AG04450 (cell line): ENCODE data around the gene PRDM7. TPM values are rescaled to one million over a fixed set of nuclear protein-coding genes. Genes with fewer than 3 reads are reported as not detected.

ENCODE experiments used
- CTCF ChIA-PET: fragments of 300-600, 350-600 bp; formaldehyde crosslinking; extraction: SDS; loops from one replicate; lab custom pipeline; 2022; ENCODE audit warnings: antibody characterized with exemption, inconsistent platforms; lab: Charles Lee
- POLR2A ChIA-PET: fragments of 350-600 bp; formaldehyde crosslinking; extraction: SDS; loops from one replicate; lab custom pipeline; 2021; ENCODE audit warnings: antibody characterized with exemption, inconsistent platforms; lab: Yijun Ruan, JAX
- DNase-seq: peaks from one replicate; pipeline ENCODE4 v3.0.0-alpha.2; 2011; ENCODE audit warnings: low read depth, low spot score
- H3K27ac ChIP-seq: one replicate; pipeline ENCODE4 v1.5.1; 2012; ENCODE audit warnings: low read depth, low read length, control low read depth
- H3K27me3 ChIP-seq: one replicate; pipeline ENCODE4 v1.6.0; 2012; ENCODE audit warnings: low read length; ENCODE audit not compliant: control insufficient read depth, insufficient read depth
- H3K4me3 ChIP-seq: 2 replicates; pipeline ENCODE4 v1.5.1; 2011; ENCODE audit warnings: mild to moderate bottlenecking, low read depth, low read length, control low read depth
- H3K9me3 ChIP-seq: 2 replicates; pipeline ENCODE4 v1.5.1; 2012; ENCODE audit warnings: low read length; ENCODE audit not compliant: control insufficient read depth, insufficient read depth
- polyA plus RNA-seq: library from polyadenylated mRNA; depleted of rRNA; stranded (reverse); fragments of >200 nt; gene quantifications from 2 replicates; pipeline ENCODE4 v1.2.3, GENCODE V29; 2011
- TF ChIP-seq, protein P1 (sequence below): IDR thresholded peaks from 2 replicates; pipeline ENCODE4 v1.5.1; 2011; ENCODE audit warnings: low read depth, low read length, control low read depth, inconsistent platforms

The PRDM7 gene
- polyA plus RNA-seq, 1 experiment: not detected

DNA sequence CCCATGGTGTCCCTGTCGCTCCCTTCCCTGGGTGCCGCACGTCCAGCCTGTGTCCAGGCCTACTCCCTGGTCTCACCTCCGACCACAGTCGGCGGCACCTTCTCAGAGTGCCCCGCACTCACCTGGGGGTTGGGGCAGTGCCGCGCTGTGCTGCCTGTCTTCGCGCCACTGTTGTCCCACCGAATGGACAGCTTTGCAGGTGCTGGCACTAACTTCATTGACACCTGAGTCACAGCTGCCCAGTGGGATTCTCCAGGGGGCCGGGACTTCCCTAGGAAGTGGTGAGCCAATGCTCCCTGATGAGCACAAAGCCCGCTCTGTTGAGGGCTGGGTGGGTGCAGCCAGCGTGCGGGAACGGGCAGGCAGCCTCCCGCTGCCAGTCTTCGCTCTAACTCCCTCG is 33.6 kb downstream of the PRDM7 start:
- no peaks in the 10 kb centered on the region for H3K27me3 ChIP-seq
- DNase-seq: no peak
- POLR2A ChIA-PET: no interaction called here
- H3K4me3 ChIP-seq: no peak overlapping the region
- TF ChIP-seq, protein P1, sequence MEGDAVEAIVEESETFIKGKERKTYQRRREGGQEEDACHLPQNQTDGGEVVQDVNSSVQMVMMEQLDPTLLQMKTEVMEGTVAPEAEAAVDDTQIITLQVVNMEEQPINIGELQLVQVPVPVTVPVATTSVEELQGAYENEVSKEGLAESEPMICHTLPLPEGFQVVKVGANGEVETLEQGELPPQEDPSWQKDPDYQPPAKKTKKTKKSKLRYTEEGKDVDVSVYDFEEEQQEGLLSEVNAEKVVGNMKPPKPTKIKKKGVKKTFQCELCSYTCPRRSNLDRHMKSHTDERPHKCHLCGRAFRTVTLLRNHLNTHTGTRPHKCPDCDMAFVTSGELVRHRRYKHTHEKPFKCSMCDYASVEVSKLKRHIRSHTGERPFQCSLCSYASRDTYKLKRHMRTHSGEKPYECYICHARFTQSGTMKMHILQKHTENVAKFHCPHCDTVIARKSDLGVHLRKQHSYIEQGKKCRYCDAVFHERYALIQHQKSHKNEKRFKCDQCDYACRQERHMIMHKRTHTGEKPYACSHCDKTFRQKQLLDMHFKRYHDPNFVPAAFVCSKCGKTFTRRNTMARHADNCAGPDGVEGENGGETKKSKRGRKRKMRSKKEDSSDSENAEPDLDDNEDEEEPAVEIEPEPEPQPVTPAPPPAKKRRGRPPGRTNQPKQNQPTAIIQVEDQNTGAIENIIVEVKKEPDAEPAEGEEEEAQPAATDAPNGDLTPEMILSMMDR: no peak
- H3K9me3 ChIP-seq: no peaks in the 10 kb centered on the region; the same call in 1 of the 2 replicates
- no peak overlapping the region for H3K27ac ChIP-seq
- CTCF ChIA-PET: no interaction called here

DNA sequence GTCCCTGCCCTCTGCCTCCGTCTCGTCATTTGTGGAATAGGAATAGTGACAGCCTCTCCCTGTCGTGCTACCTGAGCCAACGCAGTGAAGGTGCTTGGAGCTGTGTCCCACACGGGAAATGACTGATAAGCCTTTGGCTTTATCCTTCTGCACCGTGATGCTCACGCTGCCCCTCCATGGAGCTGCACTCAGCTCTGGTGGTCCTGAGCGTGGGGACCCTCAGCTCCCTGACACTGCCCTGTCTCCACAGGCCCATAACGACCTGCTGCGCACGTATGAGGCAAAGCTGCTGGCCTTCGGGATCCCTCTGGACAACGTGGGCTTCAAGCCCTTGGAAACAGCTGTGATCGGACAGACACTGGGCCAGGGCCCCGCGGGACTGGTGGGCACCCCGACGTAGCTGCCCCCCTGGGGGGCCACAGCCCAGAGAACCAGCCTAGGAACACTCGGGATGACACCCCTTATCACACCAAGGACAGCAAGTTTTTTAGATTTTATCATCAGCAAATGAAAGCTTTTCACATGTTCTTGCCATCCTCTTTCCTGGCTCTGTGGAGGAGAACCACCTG is 34.1 kb downstream of the PRDM7 start:
- ChIA-PET POLR2A (no interaction called here), CTCF (no interaction called here)
- Histone ChIP-seq H3K9me3 (no peaks in the 10 kb centered on the region; the same call in 1 of the 2 replicates), H3K4me3 (no peak overlapping the region), H3K27ac (no peak overlapping the region), H3K27me3 (no peaks in the 10 kb centered on the region)
- TF ChIP-seq, protein P1: no peak
- DNase-seq: no peak

DNA sequence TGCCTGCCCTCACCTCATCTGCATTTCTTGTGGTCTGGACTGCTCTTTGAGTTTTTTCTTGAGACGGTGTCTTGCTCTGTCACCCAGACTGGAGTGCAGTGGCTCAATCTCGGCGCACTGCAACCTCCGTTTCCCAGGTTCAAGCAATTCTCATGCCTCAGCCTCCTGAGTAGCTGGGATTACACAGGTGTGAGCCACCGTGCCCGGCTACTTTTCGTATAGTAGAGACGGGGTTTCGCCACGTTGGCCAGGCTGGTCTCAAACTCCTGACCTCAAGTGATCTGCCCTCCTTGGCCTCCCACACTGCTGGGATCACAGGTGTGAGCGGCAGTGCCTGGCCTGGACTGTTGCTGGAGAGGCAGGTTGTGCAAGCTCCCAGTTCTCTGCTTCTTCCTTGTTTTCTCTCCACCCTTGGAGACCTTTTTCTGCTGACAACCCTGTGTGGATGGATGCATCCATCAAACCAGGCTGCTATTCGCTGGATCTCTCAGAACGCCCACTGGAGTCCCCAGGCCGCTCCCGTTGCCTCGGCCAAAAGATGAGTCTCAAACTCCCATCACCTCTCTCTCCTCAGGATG is 35.1 kb downstream of the PRDM7 start:
- DNase-seq: no peak
- ChIA-PET CTCF (no interaction called here), POLR2A (no interaction called here)
- Histone ChIP-seq H3K4me3 (no peak overlapping the region), H3K9me3 (no peaks in the 10 kb centered on the region; the same call in 1 of the 2 replicates), H3K27me3 (no peaks in the 10 kb centered on the region), H3K27ac (no peak overlapping the region)
- TF ChIP-seq, protein P1: no peak

DNA sequence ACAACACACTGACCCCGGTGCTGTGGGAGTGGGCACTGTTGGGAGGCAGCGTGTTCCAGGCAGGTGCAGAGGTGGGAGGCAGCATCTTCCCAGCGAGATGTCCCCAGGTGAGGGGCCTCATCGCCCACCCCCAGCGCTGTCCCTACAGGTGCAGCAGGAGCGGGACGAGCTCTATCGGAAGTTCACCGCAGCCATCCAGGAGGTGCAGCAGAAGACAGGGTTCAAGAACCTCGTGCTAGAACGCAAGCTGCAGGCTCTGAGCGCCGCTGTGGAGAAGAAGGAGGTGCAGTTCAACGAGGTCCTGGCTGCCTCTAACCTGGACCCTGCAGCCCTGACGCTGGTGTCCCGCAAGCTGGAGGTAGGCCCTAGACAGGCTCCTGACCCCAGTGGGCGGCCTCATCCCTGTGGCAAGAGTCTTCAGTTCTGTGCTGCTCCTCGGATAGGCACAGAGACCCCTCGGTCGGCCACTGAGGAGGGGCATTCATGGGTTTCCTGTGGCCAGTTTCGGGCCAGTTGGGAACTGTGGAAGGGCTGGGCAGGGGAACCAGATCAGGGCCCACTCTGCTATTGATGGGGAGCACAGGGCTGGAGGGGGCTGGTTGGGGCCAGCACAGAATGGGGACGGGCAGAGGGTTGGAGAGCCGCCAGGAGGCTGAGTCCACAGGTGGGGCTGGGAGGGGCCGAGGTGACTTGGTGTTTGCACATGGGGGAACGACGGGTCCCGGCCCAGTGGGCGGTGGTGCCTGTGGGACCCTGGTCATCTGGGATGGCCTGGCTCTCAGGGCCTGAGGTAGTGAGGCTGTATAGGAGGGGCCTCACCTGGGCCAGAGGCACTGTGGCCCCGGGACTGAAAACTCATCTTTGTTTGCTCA is 36.7 kb downstream of the PRDM7 start:
- Histone ChIP-seq H3K27ac (no peak overlapping the region), H3K4me3 (no peak overlapping the region), H3K9me3 (no peaks in the 10 kb centered on the region; the same call in 1 of the 2 replicates), H3K27me3 (no peaks in the 10 kb centered on the region)
- POLR2A ChIA-PET: no interaction called here
- no peak for DNase-seq
- TF ChIP-seq, protein P1: no peak
- CTCF ChIA-PET: no interaction called here

DNA sequence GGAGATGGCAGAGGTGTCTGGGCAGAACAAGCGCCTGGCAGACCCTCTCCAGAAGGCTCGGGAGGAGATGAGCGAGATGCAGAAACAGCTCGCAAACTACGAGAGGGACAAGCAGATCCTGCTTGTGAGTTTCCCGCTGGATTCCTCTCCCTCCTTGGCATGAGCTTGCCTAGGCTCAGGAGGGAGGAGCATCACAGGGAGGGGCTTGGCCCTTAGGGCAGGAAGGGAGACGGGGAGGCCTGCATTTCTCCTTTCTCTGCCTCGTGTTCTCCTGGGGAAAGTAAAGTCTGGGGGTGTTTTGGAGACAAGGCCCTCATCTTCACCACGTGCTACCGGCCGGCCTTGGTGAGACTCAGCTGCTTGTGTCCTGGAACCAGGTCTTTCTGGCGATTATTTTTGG is 39.9 kb downstream of the PRDM7 start:
- POLR2A ChIA-PET: no interaction called here
- Histone ChIP-seq H3K27me3 (no peaks in the 10 kb centered on the region), H3K4me3 (no peak overlapping the region), H3K9me3 (no peaks in the 10 kb centered on the region), H3K27ac (no peak overlapping the region)
- CTCF ChIA-PET: no interaction called here
- no peak for DNase-seq
- TF ChIP-seq, protein P1: no peak
